Gastroesophageal sphincter (tissue), 3 donors: ENCODE results near the gene TUBB4B.

Experiments used
- CTCF ChIP-seq, 4 experiments: fragments of 200-600 bp in 2 of 4; fragments of 450-650 bp in 2 of 4; sonication (generic) in 1 of 4; IDR thresholded peaks; one replicate each; pipeline ENCODE4 v1.5.1; 2017 to 2019; ENCODE audit warnings: antibody characterized with exemption in 4 of 4, mild to moderate bottlenecking in 2 of 4, moderate library complexity in 2 of 4
- EP300 ChIP-seq: sonication (generic); formaldehyde crosslinking; IDR thresholded peaks from one replicate; pipeline ENCODE4 v1.6.1; 2017; ENCODE audit warnings: antibody characterized with exemption, mild to moderate bottlenecking
- POLR2A ChIP-seq, 2 donors: fragments of 450-650 bp; IDR thresholded peaks; one replicate each; pipeline ENCODE4 v1.6.1; 2017; ENCODE audit warnings: antibody characterized with exemption in 2 of 2, mild to moderate bottlenecking in 2 of 2, moderate library complexity in 1 of 2

GRCh38 chr9:137199411-137200121 is 41.5 kb upstream of the TUBB4B start:
- no peak for TF ChIP-seq POLR2A (IDR thresholded peaks at IDR 0.05)
- no peak for TF ChIP-seq EP300
- TF ChIP-seq CTCF (IDR thresholded peaks at IDR 0.05), result no peak
